ENCODE results near the gene ZBTB7C.

DNA sequence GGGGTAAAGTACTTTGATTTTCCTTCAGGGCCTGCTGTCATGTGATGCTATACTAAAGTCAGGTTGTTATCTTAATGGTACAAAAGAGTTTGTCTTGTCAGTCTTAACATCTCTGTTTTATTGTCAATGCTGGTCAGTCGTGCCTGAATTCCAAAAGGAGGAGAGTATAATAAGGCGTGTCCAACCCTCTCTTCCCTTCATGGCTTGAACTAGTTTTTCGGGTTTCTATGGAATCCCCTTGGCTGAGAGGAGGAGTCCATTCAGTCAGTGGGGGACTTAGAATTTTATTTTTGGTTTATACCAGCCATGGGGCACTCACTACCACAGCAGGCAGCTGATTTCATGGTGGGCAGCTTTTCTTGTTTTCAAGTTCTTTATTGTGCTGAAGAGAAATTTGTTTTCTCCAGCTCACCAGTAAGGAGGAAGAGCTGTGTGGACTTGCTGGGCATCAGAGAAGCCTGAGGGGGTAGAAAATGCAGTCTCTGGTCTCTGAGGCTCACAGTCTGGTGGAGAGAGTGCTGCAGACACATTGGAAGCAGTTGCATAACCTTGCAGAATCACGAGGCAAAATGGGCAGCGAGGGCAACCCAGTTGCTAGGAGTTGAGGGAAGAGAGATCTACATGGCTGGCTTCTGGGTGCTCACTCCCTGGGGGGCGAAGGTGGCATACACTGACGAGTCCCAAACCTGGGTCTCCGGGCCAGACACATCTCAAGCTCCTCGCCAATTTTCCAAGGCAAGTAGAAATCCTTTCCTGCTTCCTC, 193.1 kb downstream of the ZBTB7C start:
- TF ChIP-seq, protein P1, sequence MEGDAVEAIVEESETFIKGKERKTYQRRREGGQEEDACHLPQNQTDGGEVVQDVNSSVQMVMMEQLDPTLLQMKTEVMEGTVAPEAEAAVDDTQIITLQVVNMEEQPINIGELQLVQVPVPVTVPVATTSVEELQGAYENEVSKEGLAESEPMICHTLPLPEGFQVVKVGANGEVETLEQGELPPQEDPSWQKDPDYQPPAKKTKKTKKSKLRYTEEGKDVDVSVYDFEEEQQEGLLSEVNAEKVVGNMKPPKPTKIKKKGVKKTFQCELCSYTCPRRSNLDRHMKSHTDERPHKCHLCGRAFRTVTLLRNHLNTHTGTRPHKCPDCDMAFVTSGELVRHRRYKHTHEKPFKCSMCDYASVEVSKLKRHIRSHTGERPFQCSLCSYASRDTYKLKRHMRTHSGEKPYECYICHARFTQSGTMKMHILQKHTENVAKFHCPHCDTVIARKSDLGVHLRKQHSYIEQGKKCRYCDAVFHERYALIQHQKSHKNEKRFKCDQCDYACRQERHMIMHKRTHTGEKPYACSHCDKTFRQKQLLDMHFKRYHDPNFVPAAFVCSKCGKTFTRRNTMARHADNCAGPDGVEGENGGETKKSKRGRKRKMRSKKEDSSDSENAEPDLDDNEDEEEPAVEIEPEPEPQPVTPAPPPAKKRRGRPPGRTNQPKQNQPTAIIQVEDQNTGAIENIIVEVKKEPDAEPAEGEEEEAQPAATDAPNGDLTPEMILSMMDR (IDR thresholded peaks at IDR 0.05; ENCODE audit: borderline replicate concordance, extremely low read depth, low read length, poor library complexity, severe bottlenecking) = no peak
- no peak for TF ChIP-seq EZH2 (IDR thresholded peaks at IDR 0.05; ENCODE audit: borderline replicate concordance, low read depth, low read length, severe bottlenecking)
